MM.1S (cell line): ENCODE results near the gene DEUP1.

Experiments used
- CTCF ChIP-seq: fragments of 300-600 bp; sonication (generic); IDR thresholded peaks from 2 replicates; pipeline ENCODE4 v1.5.1; 2016; ENCODE audit warnings: antibody characterized with exemption, low read length, mixed read lengths
- EZH2 ChIP-seq: fragments of 300-600 bp; sonication (generic); optimal IDR thresholded peaks from 2 replicates; pipeline ENCODE3; 2017; ENCODE audit warnings: low read depth, mild to moderate bottlenecking, antibody characterized with exemption, low read length, mixed read lengths

DNA sequence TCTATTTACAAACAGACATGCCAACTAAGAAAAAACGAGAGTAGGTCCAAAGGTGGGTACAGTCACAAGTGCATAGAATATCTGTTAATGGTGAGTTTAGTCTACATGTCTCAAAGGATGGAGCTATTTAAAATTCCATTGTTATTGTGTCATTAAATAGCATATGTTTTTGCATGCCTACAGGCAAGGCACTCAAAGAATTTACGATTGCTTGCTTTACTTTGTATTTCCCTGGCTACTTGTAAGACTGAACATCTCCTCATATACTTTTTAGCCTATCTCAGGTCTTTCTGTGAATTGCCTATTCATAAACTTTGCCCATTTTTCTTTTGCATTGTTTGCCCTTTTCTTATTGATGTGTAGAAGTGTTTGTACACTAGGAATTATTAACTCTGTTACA lies 39.7 kb downstream of the DEUP1 start:
- TF ChIP-seq CTCF (no peak), EZH2 (no peak)
